OCI-LY7 (cell line): ENCODE results near the gene TJP1. TPM values are rescaled to one million over a fixed set of nuclear protein-coding genes. Genes with fewer than 3 reads are reported as not detected.

ENCODE experiments used
- BruUV-seq: library from RNA; stranded (reverse); fragments of 400-500 nt; replicated peaks from 2 replicates; lab custom pipeline; 2021; lab: Mats Ljungman, UMichigan
- CTCF ChIA-PET: fragments of 300-600 bp; sonication (Branson Sonifier 250); formaldehyde crosslinking; loops from one replicate; lab custom pipeline; 2022; ENCODE audit warnings: antibody characterized with exemption; ENCODE audit not compliant: unreplicated experiment; lab: Charles Lee
- POLR2A ChIA-PET: fragments of 300-600 bp; sonication (Branson Sonifier 250); formaldehyde crosslinking; loops from one replicate; lab custom pipeline; 2022; ENCODE audit warnings: antibody characterized with exemption; lab: Charles Lee
- DNase-seq: peaks from one replicate; pipeline ENCODE4 v3.0.0-alpha.2; 2015; ENCODE audit warnings: low spot score
- H2AFZ ChIP-seq: fragments of 200-600 bp; sonication (generic), shearing (Covaris generic); 2 replicates; pipeline ENCODE4 v1.6.1; 2014; ENCODE audit warnings: mild to moderate bottlenecking, antibody characterized with exemption, low read length, moderate library complexity
- H3K27ac ChIP-seq: fragments of 200-600 bp; sonication (generic); 2 replicates; pipeline ENCODE4 v1.5.1; 2014; ENCODE audit warnings: mixed run types, low read depth, mild to moderate bottlenecking, moderate library complexity, low read length, inconsistent platforms; ENCODE audit not compliant: poor library complexity, severe bottlenecking
- H3K36me3 ChIP-seq: fragments of 200-600 bp; sonication (generic); 2 replicates; pipeline ENCODE4 v1.6.1; 2014; ENCODE audit warnings: mild to moderate bottlenecking, antibody characterized with exemption, low read length, moderate library complexity, mixed read lengths; ENCODE audit not compliant: insufficient read depth
- H3K4me1 ChIP-seq: fragments of 200-600 bp; sonication (generic); 2 replicates; pipeline ENCODE4 v1.5.1; 2014; ENCODE audit warnings: mild to moderate bottlenecking, low read length; ENCODE audit not compliant: insufficient read depth, poor library complexity, severe bottlenecking
- H3K4me2 ChIP-seq: fragments of 200-600 bp; sonication (generic); 2 replicates; pipeline ENCODE4 v1.6.1; 2014; ENCODE audit warnings: mild to moderate bottlenecking, low read length
- H3K4me3 ChIP-seq: fragments of 200-600 bp; sonication (generic); 2 replicates; pipeline ENCODE4 v1.5.1; 2014; ENCODE audit warnings: mild to moderate bottlenecking, low read depth, low read length; ENCODE audit not compliant: poor library complexity, severe bottlenecking
- H3K79me2 ChIP-seq: fragments of 200-600 bp; sonication (generic); 2 replicates; pipeline ENCODE4 v1.6.1; 2016; ENCODE audit warnings: low read depth, mild to moderate bottlenecking, low read length, moderate library complexity, mixed read lengths; ENCODE audit not compliant: insufficient read depth
- H3K9me2 ChIP-seq: fragments of 200-600 bp; sonication (generic); 2 replicates; pipeline ENCODE4 v1.6.1; 2016; ENCODE audit warnings: mild to moderate bottlenecking, low read length, mixed read lengths; ENCODE audit not compliant: insufficient read depth
- H3K9me3 ChIP-seq: fragments of 200-600 bp; sonication (generic); 2 replicates; pipeline ENCODE4 v1.6.1; 2014; ENCODE audit warnings: mild to moderate bottlenecking, mixed run types, low read length, mixed read lengths
- H4K20me1 ChIP-seq: fragments of 200-600 bp; sonication (generic); 2 replicates; pipeline ENCODE4 v1.6.1; 2014; ENCODE audit warnings: mild to moderate bottlenecking, antibody characterized with exemption, low read length, moderate library complexity, mixed read lengths; ENCODE audit not compliant: insufficient read depth
- CTCF ChIP-seq: fragments of 200-600 bp; sonication (generic); conservative IDR thresholded peaks from 2 replicates; pipeline ENCODE4 v1.5.1; 2014; ENCODE audit warnings: mild to moderate bottlenecking, antibody characterized with exemption, low read length, moderate library complexity, mixed read lengths
- EZH2phosphoT487 ChIP-seq: fragments of 200-600 bp; sonication (generic); IDR thresholded peaks from 2 replicates; pipeline ENCODE4 v1.6.1; 2018; ENCODE audit warnings: low read depth, borderline replicate concordance, mild to moderate bottlenecking, mixed run types, antibody characterized with exemption, low read length, moderate library complexity, mixed read lengths
- intact Hi-C: fragments of 100-400 bp; cut with micrococcal nuclease; formaldehyde crosslinking; loops from one replicate; pipeline ENCODE4 v1.10.0; 2022; ENCODE audit not compliant: unreplicated experiment
- total RNA-seq, 2 experiments: library from RNA; depleted of rRNA in 1 of 2; stranded (reverse); fragments of >200 nt in 1 of 2; shearing (Covaris generic) in 1 of 2; gene quantifications; 2 replicates each; pipeline ENCODE4 v1.2.3, GENCODE V29; 2014 to 2022

Gene TJP1
- total RNA-seq, 2 experiments from 2014 or later: 0.19 to 0.32 TPM

- H3K4me2 ChIP-seq: no peak overlapping the region
- no peaks in the 10 kb centered on the region for H4K20me1 ChIP-seq
- H3K9me3 ChIP-seq: no peaks in the 10 kb centered on the region
- H3K4me3 ChIP-seq: no peak overlapping the region
- no TSS peak for BruUV-seq
- ChIA-PET POLR2A (no interaction called here), CTCF (no interaction called here)
- no peaks in the 10 kb centered on the region for H3K4me1 ChIP-seq
- intact Hi-C loops: no loop called here
- H3K79me2 ChIP-seq: no peaks in the 10 kb centered on the region
- no peaks in the 10 kb centered on the region for H3K36me3 ChIP-seq
- H3K27ac ChIP-seq: no peak overlapping the region
- no peak for TF ChIP-seq EZH2phosphoT487
- TF ChIP-seq CTCF: no peak
- no peak overlapping the region for H2AFZ ChIP-seq
- no peak for DNase-seq
- H3K9me2 ChIP-seq: no peaks in the 10 kb centered on the region
Measured at GRCh38 chr15:29838352-29839010, 16.2 kb upstream of the TJP1 start.

DNA sequence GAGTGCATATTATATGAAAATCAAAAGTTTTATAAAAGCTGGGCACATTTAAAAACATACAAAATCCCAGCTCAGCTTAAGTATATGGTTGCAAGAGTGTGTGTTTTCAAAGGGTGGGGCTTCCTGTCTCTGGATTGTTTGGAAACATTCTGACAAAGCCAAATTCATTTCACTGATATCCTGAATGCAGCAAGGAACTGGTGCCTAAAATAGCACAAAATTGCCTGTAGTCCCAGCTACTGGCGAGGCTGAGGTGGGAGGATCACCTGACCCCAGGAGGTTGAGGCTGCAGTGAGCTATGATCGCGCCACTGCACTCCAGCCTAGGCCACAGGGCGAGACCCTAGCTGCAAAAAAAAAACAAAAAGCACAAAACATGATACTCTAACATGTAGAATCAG lies 13.0 kb upstream of the TJP1 start:
- ChIA-PET POLR2A (interaction anchor here (1.2 kb wide), 1 partner anchor 44 kb away, joined by 3 read pairs; no protein-coding TSS in a partner anchor), CTCF (no interaction called here)
- Histone ChIP-seq H3K36me3 (no peaks in the 10 kb centered on the region), H2AFZ (no peak overlapping the region), H3K79me2 (no peaks in the 10 kb centered on the region), H3K27ac (no peak overlapping the region), H3K4me3 (no peak overlapping the region), H3K9me3 (no peaks in the 10 kb centered on the region), H4K20me1 (no peaks in the 10 kb centered on the region), H3K9me2 (no peaks in the 10 kb centered on the region), H3K4me2 (no peak overlapping the region), H3K4me1 (no peaks in the 10 kb centered on the region)
- DNase-seq: no peak
- no peak for TF ChIP-seq CTCF
- no peak for TF ChIP-seq EZH2phosphoT487
- intact Hi-C loops: no loop called here
- no TSS peak for BruUV-seq

DNA sequence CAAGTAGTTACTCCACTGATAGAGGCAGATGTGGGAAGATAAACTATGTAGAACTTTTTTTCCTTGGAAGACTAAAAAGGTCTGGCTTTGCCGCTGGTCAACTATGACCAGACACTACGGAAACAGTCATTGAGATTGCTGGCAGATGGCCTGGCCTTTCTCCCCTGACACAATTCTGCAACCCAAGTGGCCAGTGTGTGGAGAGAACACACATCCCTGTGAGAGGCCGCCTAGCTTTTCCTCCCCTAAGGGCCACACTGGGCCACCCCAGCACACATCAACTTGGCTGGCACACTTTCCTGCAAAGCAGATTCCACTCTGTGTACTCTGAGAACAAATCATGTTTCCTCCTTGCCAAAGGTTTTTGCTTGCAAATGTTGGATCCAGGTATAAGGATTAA lies 10.4 kb upstream of the TJP1 start:
- Histone ChIP-seq H3K4me2 (no peak overlapping the region), H3K27ac (no peak overlapping the region), H2AFZ (no peak overlapping the region), H3K4me3 (no peak overlapping the region), H3K36me3 (no peaks in the 10 kb centered on the region), H3K4me1 (no peaks in the 10 kb centered on the region), H3K9me2 (no peaks in the 10 kb centered on the region), H3K79me2 (no peaks in the 10 kb centered on the region), H4K20me1 (no peaks in the 10 kb centered on the region), H3K9me3 (no peaks in the 10 kb centered on the region)
- DNase-seq: no peak
- intact Hi-C loops: no loop called here
- TF ChIP-seq EZH2phosphoT487 (no peak), CTCF (no peak)
- POLR2A ChIA-PET: no interaction called here
- CTCF ChIA-PET: no interaction called here
- BruUV-seq: no TSS peak
